ENCODE data around the gene PCDHA10. TPM values are rescaled to one million over a fixed set of nuclear protein-coding genes. Genes with fewer than 3 reads are reported as not detected.
"Not testable (repeated sequence)": the region's sequence is repeated elsewhere in the genome, so short reads cannot be mapped to it uniquely, and the experiment has no call there.

PCDHA10 gene
- total RNA-seq, 1 donor from 2014 or later, result not detected

DNA sequence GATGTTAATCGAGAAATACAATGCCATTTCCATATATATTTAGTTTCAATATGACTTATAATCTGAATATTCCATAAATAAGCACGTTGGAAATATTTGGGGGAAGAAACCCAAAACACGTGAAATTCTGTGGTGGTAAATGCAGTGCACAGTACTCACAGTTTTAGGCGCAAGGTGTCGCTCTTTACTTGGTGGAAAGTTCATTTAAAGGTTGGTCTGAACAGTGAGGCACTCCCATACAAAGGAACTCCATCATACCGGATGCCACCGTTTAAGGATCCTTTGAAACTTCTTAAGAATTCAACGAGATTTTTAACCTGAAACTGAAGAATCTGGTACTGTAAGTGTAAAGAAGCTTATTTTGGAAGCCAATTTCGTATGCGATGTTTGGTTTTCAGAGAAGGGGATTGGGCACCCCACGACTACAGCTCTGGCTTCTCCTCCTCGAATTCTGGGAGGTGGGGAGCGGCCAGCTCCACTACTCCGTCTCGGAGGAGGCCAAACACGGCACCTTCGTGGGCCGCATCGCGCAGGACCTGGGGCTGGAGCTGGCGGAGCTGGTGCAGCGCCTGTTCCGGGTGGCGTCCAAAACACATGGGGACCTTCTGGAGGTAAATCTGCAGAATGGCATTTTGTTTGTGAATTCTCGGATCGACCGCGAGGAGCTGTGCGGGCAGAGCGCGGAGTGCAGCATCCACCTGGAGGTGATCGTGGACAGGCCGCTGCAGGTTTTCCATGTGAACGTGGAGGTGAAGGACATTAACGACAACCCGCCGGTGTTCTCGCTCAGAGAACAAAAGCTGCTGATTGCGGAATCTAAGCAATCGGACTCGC is 13.2 kb downstream of the PCDHA10 start, which contains the start of gene PCDHA11:
Gene PCDHA11 (plus strand): TSS at position 237 of the 834 bp plus-strand sequence. CDS start 147 bp downstream, at position 384.
- ATAC-seq (ENCODE audit: low read depth) (no peak), DNase-seq (no peak)
- ChIA-PET CTCF (no interaction called here), POLR2A (no interaction called here)
- Mint-ChIP-seq H3K36me3 (ENCODE audit: low read depth) (no peaks in the 10 kb centered on the region), H3K27me3 (peaks cover 5% of the 10 kb centered on the region), H3K27ac (no peak within 1 kb of the TSS), H3K4me3 (no peak within 1 kb of the TSS), H3K9me3 (peaks cover 3% of the 10 kb centered on the region), H3K4me1 (no peaks in the 10 kb centered on the region)
- intact Hi-C loops (cut with micrococcal nuclease), result loop anchor here (10.0 kb wide), 1 partner anchor 236 kb away; the partner anchor contains the start of gene PCDHB3
- TF ChIP-seq, protein P1, sequence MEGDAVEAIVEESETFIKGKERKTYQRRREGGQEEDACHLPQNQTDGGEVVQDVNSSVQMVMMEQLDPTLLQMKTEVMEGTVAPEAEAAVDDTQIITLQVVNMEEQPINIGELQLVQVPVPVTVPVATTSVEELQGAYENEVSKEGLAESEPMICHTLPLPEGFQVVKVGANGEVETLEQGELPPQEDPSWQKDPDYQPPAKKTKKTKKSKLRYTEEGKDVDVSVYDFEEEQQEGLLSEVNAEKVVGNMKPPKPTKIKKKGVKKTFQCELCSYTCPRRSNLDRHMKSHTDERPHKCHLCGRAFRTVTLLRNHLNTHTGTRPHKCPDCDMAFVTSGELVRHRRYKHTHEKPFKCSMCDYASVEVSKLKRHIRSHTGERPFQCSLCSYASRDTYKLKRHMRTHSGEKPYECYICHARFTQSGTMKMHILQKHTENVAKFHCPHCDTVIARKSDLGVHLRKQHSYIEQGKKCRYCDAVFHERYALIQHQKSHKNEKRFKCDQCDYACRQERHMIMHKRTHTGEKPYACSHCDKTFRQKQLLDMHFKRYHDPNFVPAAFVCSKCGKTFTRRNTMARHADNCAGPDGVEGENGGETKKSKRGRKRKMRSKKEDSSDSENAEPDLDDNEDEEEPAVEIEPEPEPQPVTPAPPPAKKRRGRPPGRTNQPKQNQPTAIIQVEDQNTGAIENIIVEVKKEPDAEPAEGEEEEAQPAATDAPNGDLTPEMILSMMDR (IDR thresholded peaks at IDR 0.05), result no peak

DNA sequence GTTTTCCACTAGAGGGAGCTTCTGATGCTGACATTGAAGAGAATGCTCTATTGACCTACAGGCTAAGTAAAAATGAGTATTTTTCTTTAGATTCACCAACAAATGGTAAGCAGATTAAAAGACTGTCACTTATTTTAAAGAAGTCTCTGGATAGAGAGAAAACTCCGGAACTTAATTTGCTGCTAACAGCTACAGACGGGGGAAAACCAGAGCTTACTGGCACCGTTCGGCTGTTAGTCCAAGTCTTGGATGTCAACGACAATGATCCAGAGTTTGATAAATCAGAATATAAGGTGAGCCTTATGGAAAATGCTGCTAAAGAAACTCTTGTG is 13.8 kb downstream of the PCDHA10 start:
- peaks cover 7% of the 10 kb centered on the region for H3K27me3 Mint-ChIP-seq

DNA sequence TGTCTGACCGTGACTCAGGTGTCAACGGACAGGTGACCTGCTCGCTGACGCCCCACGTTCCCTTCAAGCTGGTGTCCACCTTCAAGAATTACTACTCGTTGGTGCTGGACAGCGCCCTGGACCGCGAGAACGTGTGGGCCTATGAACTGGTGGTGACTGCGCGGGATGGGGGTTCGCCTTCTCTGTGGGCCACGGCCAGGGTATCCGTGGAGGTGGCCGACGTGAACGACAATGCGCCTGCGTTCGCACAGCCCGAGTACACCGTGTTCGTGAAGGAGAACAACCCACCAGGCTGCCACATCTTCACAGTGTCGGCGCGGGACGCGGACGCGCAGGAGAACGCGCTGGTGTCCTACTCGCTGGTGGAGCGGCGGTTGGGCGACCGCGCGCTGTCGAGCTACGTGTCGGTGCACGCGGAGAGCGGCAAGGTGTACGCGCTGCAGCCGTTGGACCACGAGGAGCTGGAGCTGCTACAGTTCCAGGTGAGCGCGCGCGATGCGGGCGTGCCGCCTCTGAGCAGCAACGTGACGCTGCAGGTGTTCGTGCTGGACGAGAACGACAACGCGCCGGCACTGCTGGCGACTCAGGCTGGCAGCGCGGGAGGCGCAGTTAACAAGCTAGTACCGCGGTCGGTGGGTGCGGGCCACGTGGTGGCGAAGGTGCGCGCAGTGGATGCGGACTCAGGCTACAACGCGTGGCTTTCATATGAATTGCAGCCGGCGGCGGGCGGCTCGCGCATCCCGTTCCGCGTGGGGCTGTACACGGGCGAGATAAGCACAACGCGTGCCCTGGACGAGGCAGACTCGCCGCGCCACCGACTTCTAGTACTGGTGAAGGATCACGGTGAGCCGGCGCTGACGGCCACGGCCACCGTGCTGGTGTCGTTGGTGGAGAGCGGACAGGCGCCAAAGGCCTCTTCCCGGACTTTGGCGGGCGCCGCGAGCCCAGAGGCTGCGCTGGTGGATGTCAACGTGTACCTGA is 14.8 kb downstream of the PCDHA10 start:
- TF ChIP-seq, protein P1 (IDR thresholded peaks at IDR 0.05), result no peak
- H3K9me3 Mint-ChIP-seq, result peaks cover 4% of the 10 kb centered on the region
- H3K36me3 Mint-ChIP-seq (ENCODE audit: low read depth), result no peaks in the 10 kb centered on the region
- DNase-seq (no peak), ATAC-seq (ENCODE audit: low read depth) (no peak)
- peaks cover 10% of the 10 kb centered on the region for H3K27me3 Mint-ChIP-seq
- no peak overlapping the region for H3K4me3 Mint-ChIP-seq
- H3K4me1 Mint-ChIP-seq, result no peaks in the 10 kb centered on the region
- H3K27ac Mint-ChIP-seq, result no peak overlapping the region
- intact Hi-C loops (cut with micrococcal nuclease), result no loop called here
- POLR2A ChIA-PET, result no interaction called here
- CTCF ChIA-PET, result no interaction called here

More for the DNA sequence above, 13.8 kb downstream of the PCDHA10 start:
- CTCF ChIA-PET, result no interaction called here
- H3K4me1 Mint-ChIP-seq, result no peaks in the 10 kb centered on the region
- H3K9me3 Mint-ChIP-seq, result peaks cover 4% of the 10 kb centered on the region
- no peak overlapping the region for H3K4me3 Mint-ChIP-seq
- H3K36me3 Mint-ChIP-seq (ENCODE audit: low read depth), result no peaks in the 10 kb centered on the region
- POLR2A ChIA-PET, result no interaction called here
- DNase-seq, result no peak
- TF ChIP-seq, protein P1 (IDR thresholded peaks at IDR 0.05), result no peak
- intact Hi-C loops (cut with micrococcal nuclease), result loop anchor here (10.0 kb wide), 1 partner anchor 235 kb away; the partner anchor contains the start of gene PCDHB3
- no peak overlapping the region for H3K27ac Mint-ChIP-seq
- ATAC-seq (ENCODE audit: low read depth), result no peak

DNA sequence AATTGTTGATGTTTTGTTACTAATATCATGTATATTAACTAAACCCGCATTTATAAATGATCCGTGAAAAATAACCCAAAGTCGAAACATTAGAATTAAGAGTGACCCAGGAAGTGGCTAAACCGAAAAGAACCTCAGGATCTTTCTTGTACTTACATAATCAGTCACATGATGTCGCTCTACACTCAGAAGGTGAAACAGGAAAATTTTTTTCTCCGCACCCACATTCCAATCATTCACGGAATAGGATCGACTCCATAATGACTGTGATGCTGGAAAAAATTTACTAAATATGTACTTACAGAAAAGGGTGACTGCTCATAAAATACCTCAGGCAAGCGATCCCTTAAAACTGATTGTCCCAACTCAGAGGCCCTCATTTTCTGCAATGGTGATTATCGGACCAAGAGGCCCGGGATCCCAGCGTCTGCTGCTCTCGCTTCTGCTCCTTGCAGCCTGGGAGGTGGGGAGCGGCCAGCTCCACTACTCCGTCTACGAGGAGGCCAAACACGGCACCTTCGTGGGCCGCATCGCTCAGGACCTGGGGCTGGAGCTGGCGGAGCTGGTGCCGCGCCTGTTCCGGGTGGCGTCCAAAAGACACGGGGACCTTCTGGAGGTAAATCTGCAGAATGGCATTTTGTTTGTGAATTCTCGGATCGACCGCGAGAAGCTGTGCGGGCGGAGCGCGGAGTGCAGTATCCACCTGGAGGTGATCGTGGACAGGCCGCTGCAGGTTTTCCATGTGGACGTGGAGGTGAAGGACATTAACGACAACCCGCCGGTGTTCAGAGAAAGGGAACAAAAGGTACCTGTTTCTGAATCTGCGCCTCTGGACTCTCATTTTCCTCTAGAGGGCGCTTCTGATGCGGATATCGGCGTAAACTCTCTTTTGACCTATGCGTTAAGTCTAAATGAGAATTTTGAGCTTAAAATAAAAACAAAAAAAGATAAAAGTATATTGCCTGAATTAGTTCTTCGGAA is 19.7 kb downstream of the PCDHA10 start, which contains the start of gene PCDHA12:
Gene PCDHA12 (plus strand): TSS at position 224 of the 981 bp plus-strand sequence. CDS start 165 bp downstream, at position 389.
- no peak within 1 kb of the TSS for H3K4me3 Mint-ChIP-seq
- no peak for ATAC-seq (ENCODE audit: low read depth)
- H3K9me3 Mint-ChIP-seq, result peaks cover 6% of the 10 kb centered on the region
- H3K36me3 Mint-ChIP-seq (ENCODE audit: low read depth), result no peaks in the 10 kb centered on the region
- TF ChIP-seq, protein P1 (IDR thresholded peaks at IDR 0.05), result no peak
- no peaks in the 10 kb centered on the region for H3K4me1 Mint-ChIP-seq
- CTCF ChIA-PET, result no interaction called here
- peaks cover 19% of the 10 kb centered on the region for H3K27me3 Mint-ChIP-seq
- no peak for DNase-seq
- POLR2A ChIA-PET, result no interaction called here
- intact Hi-C loops (cut with micrococcal nuclease), result no loop called here
- no peak within 1 kb of the TSS for H3K27ac Mint-ChIP-seq

DNA sequence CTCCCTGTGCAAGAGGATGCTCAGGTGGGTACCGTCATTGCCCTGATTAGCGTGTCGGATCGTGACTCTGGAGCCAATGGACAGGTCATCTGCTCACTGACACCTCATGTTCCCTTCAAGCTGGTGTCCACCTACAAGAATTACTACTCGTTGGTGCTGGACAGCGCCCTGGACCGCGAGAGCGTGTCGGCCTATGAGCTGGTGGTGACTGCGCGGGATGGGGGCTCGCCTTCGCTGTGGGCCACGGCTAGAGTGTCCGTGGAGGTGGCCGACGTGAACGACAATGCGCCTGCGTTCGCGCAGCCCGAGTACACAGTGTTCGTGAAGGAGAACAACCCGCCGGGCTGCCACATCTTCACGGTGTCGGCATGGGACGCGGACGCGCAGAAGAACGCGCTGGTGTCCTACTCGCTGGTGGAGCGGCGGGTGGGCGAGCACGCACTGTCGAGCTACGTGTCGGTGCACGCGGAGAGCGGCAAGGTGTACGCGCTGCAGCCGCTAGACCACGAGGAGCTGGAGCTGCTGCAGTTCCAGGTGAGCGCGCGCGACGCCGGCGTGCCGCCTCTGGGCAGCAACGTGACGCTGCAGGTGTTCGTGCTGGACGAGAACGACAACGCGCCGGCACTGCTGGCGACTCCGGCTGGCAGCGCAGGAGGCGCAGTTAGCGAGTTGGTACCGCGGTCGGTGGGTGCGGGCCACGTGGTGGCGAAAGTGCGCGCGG is 21.0 kb downstream of the PCDHA10 start:
- intact Hi-C loops (cut with micrococcal nuclease); POLR2A ChIA-PET; ATAC-seq (ENCODE audit: low read depth); CTCF ChIA-PET; H3K27ac Mint-ChIP-seq; DNase-seq; H3K36me3 Mint-ChIP-seq (ENCODE audit: low read depth); H3K4me1 Mint-ChIP-seq; H3K4me3 Mint-ChIP-seq: not testable (repeated sequence)
- peaks cover 22% of the 10 kb centered on the region for H3K27me3 Mint-ChIP-seq
- H3K9me3 Mint-ChIP-seq, result peaks cover 13% of the 10 kb centered on the region
